HepG2 (cell line): ENCODE measurements around the gene PHF5A. TPM values are rescaled to one million over a fixed set of nuclear protein-coding genes. Genes with fewer than 3 reads are reported as not detected.

Source experiments
- BCL6 ChIP-seq: IDR thresholded peaks from 2 replicates; pipeline ENCODE4 v1.6.1; 2016; ENCODE audit warnings: missing genetic modification reagents, missing compliant biosample characterization
- CHD4 ChIP-seq: fragments of 200-600 bp; sonication (generic); IDR thresholded peaks from 2 replicates; pipeline ENCODE4 v1.7.0; 2017; ENCODE audit warnings: mild to moderate bottlenecking, low read length, borderline replicate concordance
- GATAD1 ChIP-seq: IDR thresholded peaks from 2 replicates; pipeline ENCODE4 v1.6.1; 2016; ENCODE audit warnings: missing genetic modification reagents, missing compliant biosample characterization
- HHEX ChIP-seq: IDR thresholded peaks from 2 replicates; pipeline ENCODE4 v1.6.1; 2016; ENCODE audit warnings: control low read depth
- HOXA5 ChIP-seq: sonication (generic); formaldehyde crosslinking; IDR thresholded peaks from 2 replicates; pipeline ENCODE4 v1.4.0; 2020; ENCODE audit warnings: missing genetic modification reagents
- KAT8 ChIP-seq: IDR thresholded peaks from 2 replicates; pipeline ENCODE4 v1.6.1; 2016; ENCODE audit warnings: missing genetic modification reagents, missing compliant biosample characterization
- MAF1 ChIP-seq: sonication (generic); formaldehyde crosslinking; IDR thresholded peaks from 2 replicates; pipeline ENCODE4 v1.5.0; 2020; ENCODE audit warnings: missing genetic modification reagents, borderline replicate concordance
- MIXL1 ChIP-seq: IDR thresholded peaks from 2 replicates; pipeline ENCODE4 v1.6.1; 2016
- NFE2 ChIP-seq: sonication (generic); formaldehyde crosslinking; IDR thresholded peaks from 2 replicates; pipeline ENCODE4 v1.4.0; 2020; ENCODE audit warnings: missing genetic modification reagents
- NR2C2 ChIP-seq: sonication (generic); formaldehyde crosslinking; IDR thresholded peaks from 2 replicates; pipeline ENCODE4 v1.4.0; 2020; ENCODE audit warnings: missing genetic modification reagents, mild to moderate bottlenecking, moderate library complexity, borderline replicate concordance
- NRL ChIP-seq: sonication (generic); formaldehyde crosslinking; IDR thresholded peaks from 2 replicates; pipeline ENCODE4 v1.5.0; 2020; ENCODE audit warnings: missing genetic modification reagents, mild to moderate bottlenecking, moderate library complexity, borderline replicate concordance
- PHF20 ChIP-seq: sonication (generic); formaldehyde crosslinking; IDR thresholded peaks from 2 replicates; pipeline ENCODE4 v1.5.0; 2020; ENCODE audit warnings: mild to moderate bottlenecking, missing genetic modification reagents
- PPARG ChIP-seq: conservative IDR thresholded peaks from 2 replicates; pipeline ENCODE4 v1.6.1; 2016; ENCODE audit warnings: missing biosample characterization, missing genetic modification reagents
- RXRA ChIP-seq: sonication (generic); formaldehyde crosslinking; IDR thresholded peaks from 2 replicates; pipeline ENCODE4 v1.5.1; 2020; ENCODE audit warnings: missing genetic modification reagents
- SP140L ChIP-seq: sonication (generic); formaldehyde crosslinking; IDR thresholded peaks from 2 replicates; pipeline ENCODE4 v1.4.0; 2020; ENCODE audit warnings: missing genetic modification reagents, borderline replicate concordance
- SRSF1 ChIP-seq: fragments of 200-400 bp; formaldehyde crosslinking; optimal IDR thresholded peaks from 2 replicates; pipeline ENCODE3; 2017; ENCODE audit warnings: mild to moderate bottlenecking, low read depth, low read length, moderate library complexity
- THAP11 ChIP-seq: IDR thresholded peaks from 2 replicates; pipeline ENCODE4 v1.6.1; 2016; ENCODE audit warnings: missing biosample characterization, missing genetic modification reagents
- ZBTB38 ChIP-seq: sonication (generic); formaldehyde crosslinking; IDR thresholded peaks from 2 replicates; pipeline ENCODE4 v1.5.1; 2020; ENCODE audit warnings: mild to moderate bottlenecking, missing genetic modification reagents
- ZFP62 ChIP-seq: sonication (generic); formaldehyde crosslinking; IDR thresholded peaks from 2 replicates; pipeline ENCODE4 v1.4.0; 2020; ENCODE audit warnings: missing genetic modification reagents
- ZNF180 ChIP-seq: sonication (generic); formaldehyde crosslinking; IDR thresholded peaks from 2 replicates; pipeline ENCODE4 v1.4.0; 2020; ENCODE audit warnings: low read depth, missing genetic modification reagents, borderline replicate concordance
- ZNF263 ChIP-seq: sonication (generic); formaldehyde crosslinking; IDR thresholded peaks from 2 replicates; pipeline ENCODE4 v1.4.0; 2020; ENCODE audit warnings: missing genetic modification reagents
- ZNF383 ChIP-seq: sonication (generic); formaldehyde crosslinking; IDR thresholded peaks from 2 replicates; pipeline ENCODE4 v1.4.0; 2020; ENCODE audit warnings: missing genetic modification reagents, mild to moderate bottlenecking, borderline replicate concordance
- ZNF605 ChIP-seq: sonication (generic); formaldehyde crosslinking; IDR thresholded peaks from 2 replicates; pipeline ENCODE4 v1.8.0; 2022; ENCODE audit warnings: mild to moderate bottlenecking, missing genetic modification reagents
- ZNF775 ChIP-seq: sonication (generic); formaldehyde crosslinking; IDR thresholded peaks from 2 replicates; pipeline ENCODE4 v1.4.0; 2020; ENCODE audit warnings: missing genetic modification reagents, mild to moderate bottlenecking, moderate library complexity, borderline replicate concordance
- ZSCAN31 ChIP-seq: sonication (generic); formaldehyde crosslinking; IDR thresholded peaks from 2 replicates; pipeline ENCODE4 v1.5.0; 2020; ENCODE audit warnings: low read depth, mild to moderate bottlenecking, missing genetic modification reagents
- polyA plus RNA-seq, 8 experiments: library from polyadenylated mRNA; depleted of rRNA in 3 of 8; stranded (reverse) in 7 of 8; unstranded in 1 of 8; fragments of >200 nt; fragmentation: Illumina TruSeq in 4 of 8; extraction: Trizol in 4 of 8; gene quantifications; 2 replicates each; pipeline versions ENCODE4 v1.2.1 to v1.2.3, GENCODE V29; 2011 to 2016; ENCODE audit warnings: low read depth in 4 of 8, missing spikeins in 1 of 8, mixed read lengths in 1 of 8; ENCODE audit not compliant: insufficient read depth in 1 of 8
- total RNA-seq, 5 experiments: library from RNA; depleted of rRNA; stranded (reverse); fragments of >200 nt; fragmentation: Illumina TruSeq; extraction: Trizol; gene quantifications; 2 replicates each; pipeline ENCODE4 v1.2.3, GENCODE V29; 2016; ENCODE audit warnings: low read depth in 1 of 5
- TF ChIP-seq, protein P1 (sequence below): sonication (generic); formaldehyde crosslinking; IDR thresholded peaks from 2 replicates; pipeline ENCODE4 v1.5.0; 2020; ENCODE audit warnings: mild to moderate bottlenecking, missing genetic modification reagents, borderline replicate concordance
- TF ChIP-seq, protein P2 (sequence below): sonication (generic); formaldehyde crosslinking; IDR thresholded peaks from 2 replicates; pipeline ENCODE4 v1.5.1; 2020; ENCODE audit warnings: mild to moderate bottlenecking, moderate library complexity, missing genetic modification reagents
- TF ChIP-seq, protein P3 (sequence below): sonication (generic); formaldehyde crosslinking; IDR thresholded peaks from 2 replicates; pipeline ENCODE4 v1.8.0; 2022; ENCODE audit warnings: missing genetic modification reagents, low read depth, mild to moderate bottlenecking, borderline replicate concordance

PHF5A gene
- total and polyA plus RNA-seq, 2 of the 13 experiments (the other 11 are each of a cell fraction or from before 2014, with no cell fraction given), result 56.6 to 105 TPM

DNA sequence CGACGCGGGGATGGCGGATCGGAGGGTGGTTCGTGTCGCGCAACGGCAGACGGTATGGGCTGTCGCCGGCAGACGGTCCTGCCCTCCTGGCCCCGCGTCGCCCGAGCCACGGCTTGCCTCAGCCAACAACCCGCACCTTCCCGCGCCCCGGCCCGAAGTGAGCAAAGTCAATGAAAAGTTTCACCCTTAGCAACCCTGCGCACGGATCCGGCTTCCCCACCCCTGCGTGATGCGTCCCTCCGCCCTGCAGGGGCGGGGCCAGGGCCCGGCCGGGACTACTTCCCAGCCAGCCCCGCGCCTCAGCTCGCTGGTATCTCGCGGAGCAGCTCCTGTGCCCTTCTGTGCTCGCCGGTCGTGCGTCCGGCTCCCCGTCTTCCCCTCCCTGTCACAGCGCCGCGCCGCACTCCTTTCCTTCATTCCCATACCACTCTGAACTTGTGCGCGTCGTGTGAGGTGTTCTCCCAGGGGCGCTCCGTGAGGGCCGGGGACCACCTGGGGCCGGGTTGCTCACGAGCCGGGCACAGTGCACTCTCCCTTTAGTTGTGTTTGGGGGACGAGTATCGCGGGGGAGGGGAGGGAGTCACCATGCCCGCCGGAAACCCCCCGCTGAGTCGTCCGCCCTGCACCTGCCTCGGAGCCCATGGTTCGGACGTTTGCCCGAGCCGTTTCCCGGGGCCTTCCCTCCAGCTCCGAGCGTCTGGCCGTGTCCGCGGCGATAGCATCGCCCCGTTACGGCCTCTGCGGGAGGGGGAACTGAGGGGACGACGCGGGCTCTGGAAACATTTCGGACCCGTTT, 21.7 kb downstream of the PHF5A start, which contains the start of gene TOB2 (continued):
- TF ChIP-seq, protein P1, sequence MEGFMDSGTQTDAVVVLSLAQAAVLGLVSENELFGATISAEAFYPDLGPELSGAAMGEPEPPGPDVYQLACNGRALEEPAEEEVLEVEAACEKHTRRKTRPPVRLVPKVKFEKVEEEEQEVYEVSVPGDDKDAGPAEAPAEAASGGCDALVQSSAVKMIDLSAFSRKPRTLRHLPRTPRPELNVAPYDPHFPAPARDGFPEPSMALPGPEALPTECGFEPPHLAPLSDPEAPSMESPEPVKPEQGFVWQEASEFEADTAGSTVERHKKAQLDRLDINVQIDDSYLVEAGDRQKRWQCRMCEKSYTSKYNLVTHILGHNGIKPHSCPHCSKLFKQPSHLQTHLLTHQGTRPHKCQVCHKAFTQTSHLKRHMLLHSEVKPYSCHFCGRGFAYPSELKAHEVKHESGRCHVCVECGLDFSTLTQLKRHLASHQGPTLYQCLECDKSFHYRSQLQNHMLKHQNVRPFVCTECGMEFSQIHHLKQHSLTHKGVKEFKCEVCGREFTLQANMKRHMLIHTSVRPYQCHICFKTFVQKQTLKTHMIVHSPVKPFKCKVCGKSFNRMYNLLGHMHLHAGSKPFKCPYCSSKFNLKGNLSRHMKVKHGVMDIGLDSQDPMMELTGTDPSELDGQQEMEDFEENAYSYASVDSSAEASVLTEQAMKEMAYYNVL, result no peak; the same call in 1 of the 2 replicates
- TF ChIP-seq ZFP62 (CRISPR knock-in tag) (no peak), ZNF263 (CRISPR knock-in tag) (peak; percentile 95), NRL (peak; percentile 35; the same call in 1 of the 2 replicates), PPARG (CRISPR knock-in tag) (peak; percentile 73), NR2C2 (CRISPR knock-in tag) (peak; percentile 85), SRSF1 (peak; percentile 85), NFE2 (CRISPR knock-in tag) (no peak), CHD4 (no peak), RXRA (CRISPR knock-in tag) (peak; percentile 94), SP140L (CRISPR knock-in tag) (peak; percentile 85), PHF20 (CRISPR knock-in tag) (no peak; the same call in 1 of the 2 replicates), BCL6 (CRISPR knock-in tag) (peak; percentile 63; the same call in 1 of the 2 replicates), ZSCAN31 (peak; percentile 91), ZBTB38 (CRISPR knock-in tag) (peak; percentile 93), MIXL1 (CRISPR knock-in tag) (peak; percentile 89), HHEX (CRISPR knock-in tag) (peak; percentile 32; the same call in 1 of the 2 replicates), ZNF180 (no peak), ZNF605 (CRISPR knock-in tag) (peak; percentile 98), GATAD1 (peak; percentile 86), ZNF383 (CRISPR knock-in tag) (0 out of 2 replicates have a peak, but pooled peaks have one; percentile 61), THAP11 (peak; percentile 96), ZNF775 (CRISPR knock-in tag) (no peak; the same call in 1 of the 2 replicates), KAT8 (peak; percentile 94), HOXA5 (peak; percentile 98), MAF1 (CRISPR knock-in tag) (peak; percentile 93)
- TF ChIP-seq, protein P2, sequence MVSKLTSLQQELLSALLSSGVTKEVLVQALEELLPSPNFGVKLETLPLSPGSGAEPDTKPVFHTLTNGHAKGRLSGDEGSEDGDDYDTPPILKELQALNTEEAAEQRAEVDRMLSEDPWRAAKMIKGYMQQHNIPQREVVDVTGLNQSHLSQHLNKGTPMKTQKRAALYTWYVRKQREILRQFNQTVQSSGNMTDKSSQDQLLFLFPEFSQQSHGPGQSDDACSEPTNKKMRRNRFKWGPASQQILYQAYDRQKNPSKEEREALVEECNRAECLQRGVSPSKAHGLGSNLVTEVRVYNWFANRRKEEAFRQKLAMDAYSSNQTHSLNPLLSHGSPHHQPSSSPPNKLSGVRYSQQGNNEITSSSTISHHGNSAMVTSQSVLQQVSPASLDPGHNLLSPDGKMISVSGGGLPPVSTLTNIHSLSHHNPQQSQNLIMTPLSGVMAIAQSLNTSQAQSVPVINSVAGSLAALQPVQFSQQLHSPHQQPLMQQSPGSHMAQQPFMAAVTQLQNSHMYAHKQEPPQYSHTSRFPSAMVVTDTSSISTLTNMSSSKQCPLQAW (CRISPR knock-in tag), result peak; percentile 91
- TF ChIP-seq, protein P3, sequence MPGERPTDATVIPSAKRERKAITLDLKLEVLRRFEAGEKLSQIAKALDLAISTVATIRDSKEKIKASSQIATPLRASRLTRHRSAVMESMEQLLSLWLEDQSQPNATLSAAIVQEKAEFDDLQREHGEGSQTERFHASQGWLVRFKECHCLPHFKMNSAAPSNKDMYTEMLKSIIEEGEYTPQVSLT, result peak; percentile 95; the same call in 1 of the 2 replicates
